GM03348 (cell line): ENCODE data around the gene KANK4.

Source experiments
- DNase-seq: peaks from one replicate; pipeline ENCODE4 v3.0.0; 2012; ENCODE audit warnings: low spot score

Gene KANK4

DNA sequence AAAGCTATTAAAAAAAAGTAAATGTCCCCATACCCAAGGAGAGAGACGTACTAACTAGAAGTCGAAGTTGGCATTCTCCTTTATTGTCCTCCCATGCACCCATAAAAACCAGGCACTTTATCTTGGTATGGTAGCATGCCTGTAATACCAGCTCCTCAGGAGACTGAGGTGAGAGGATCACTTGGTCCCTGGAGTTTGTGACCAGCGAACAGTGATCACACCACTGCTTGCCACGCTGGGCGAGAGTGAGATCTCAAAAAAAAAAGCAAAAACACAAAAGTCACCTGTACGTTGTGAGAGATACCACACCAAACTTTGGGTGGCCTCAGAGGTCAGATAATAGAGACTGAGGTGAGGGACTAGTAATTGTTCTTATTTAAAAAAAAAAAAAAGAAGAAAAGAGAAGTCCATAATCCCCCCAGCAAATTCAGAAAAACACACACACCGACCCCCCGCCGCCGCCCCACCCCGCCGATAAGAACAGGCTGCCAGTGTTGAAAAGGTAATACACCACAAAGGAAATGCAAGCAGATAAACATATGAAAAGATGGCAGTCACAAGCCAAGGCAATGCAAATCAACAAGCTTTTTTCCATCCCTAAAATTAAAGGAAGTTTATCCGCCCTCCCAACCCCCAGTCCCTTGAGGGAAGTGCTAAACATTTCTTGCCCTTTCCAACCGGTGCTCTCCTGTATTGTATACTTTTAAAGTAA is 121.0 kb downstream of the KANK4 start:
- DNase-seq, result no peak

DNA sequence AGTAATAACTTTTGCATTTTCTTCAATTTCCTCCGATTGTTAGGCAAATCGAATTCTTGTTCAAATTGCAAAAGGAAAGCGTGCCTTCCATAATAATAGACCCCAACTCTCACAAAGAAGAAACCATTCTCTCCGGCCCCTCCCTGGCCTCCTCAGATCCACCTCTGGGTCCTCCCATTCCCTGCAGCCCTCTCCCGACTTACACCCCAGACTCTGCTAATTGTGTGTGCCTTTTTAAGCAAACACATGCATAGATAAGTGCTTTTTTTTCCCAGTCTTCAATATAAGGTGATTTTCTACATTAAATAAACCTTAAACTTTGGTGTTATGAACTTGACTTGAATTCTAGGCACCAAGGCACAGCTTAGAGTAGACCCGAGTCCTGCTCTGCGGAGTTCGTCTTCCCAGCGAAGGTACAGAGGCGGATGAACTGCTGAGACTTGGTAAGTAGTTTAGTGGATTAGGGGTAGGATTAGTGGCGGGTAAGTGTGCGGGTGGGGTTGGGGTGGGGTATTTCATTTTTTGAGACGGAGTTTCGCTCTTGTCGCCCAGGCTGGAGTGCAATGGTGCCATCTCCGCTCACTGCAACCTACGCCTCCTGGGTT is 123.0 kb downstream of the KANK4 start:
- no peak for DNase-seq

DNA sequence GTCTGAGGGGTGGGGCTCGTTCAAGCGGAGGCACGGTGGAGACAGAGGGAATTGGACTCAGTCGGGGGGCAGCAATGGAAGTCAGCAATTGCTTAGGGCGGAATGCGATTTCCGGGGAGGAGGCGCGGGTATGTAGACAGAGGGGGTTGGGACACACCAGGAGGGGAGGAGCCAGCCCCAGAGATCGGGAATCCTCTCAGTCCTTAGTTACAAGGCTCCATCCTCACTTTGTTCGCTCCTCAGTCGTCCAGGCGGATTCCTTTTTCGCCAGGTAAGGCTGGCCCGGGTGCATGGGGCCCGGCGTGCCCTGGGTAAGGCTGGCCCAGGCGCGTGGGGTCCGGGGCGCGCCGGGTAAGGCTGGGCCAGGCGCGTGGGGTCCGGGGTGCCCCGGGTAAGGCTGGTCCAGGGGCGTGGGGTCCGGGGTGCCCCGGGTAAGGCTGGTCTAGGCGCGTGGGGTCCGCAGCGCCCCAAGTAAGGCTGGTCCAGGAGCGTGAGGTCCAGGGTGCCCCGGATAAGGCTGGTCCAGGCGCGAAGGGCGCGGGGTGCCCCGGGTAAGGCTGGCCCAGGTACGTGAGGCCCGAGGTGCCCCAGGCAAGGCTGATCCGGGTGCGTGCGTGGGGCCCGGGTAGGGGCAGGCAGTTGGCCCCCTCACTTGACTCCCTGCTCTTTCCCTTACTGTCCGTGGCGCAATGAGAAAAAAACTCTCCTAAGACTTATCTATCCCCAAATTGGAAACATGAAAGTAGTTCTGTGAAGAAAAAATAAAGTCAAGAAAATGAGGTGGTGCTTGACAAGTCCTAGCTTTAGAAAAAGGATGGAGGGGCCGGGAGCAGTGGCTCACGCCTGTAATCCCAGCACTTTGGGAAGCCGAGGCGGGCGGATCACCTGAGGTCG is 124.3 kb downstream of the KANK4 start, which contains the start of gene L1TD1:
Gene L1TD1, plus strand, starts transcription at position 199 of the 894 bp plus-strand sequence. CDS start 11,780 bp downstream, outside the sequence.
- DNase-seq, result peak; percentile 44

DNA sequence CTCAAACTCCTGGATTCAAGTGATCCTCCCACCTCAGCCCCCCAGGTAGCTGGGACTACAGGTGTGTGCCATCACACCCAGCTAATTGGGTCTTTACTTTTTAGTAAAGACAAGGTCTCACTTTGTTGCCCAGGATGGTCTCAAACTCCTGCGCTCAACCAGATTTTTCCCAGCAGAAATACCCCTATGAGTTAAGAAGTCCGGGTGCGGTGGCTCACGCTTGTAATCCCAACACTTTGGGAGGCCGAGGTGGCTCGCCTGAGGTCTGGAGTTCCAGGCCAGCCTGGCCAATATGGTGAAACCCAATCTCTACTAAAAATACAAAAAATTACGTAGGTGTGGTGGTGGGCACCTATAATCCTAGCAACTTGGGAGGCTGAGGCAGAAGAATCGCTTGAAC is 131.1 kb downstream of the KANK4 start:
- DNase-seq, result no peak

DNA sequence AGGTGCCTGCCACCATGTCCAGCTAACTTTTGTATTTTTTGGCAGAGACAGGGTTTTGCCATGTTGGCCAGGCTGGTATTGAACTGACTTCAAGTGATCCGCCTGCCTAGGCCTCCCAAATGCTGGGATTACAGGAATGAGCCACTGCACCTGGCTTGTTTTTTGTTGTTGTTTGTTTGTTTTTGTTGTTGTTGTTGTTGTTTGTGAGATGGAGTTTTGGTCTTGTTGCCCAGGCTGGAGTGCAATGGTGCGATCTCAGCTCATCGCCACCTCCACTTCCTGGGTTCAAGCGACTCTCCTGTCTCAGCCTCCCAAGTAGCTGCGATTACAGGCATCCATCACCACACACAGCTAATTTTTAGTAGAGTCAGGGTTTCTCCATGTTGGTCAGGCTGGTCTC is 131.7 kb downstream of the KANK4 start:
- DNase-seq, result no peak
